Endothelial cell (in vitro differentiated cells): ENCODE data around the gene BGN. TPM values are rescaled to one million over a fixed set of nuclear protein-coding genes. Genes with fewer than 3 reads are reported as not detected.
A peak's percentile ranks its signal among the peaks of the same experiment; 100 is the strongest.

Experiments
- DNase-seq: peaks from one replicate; pipeline ENCODE4 v3.0.0; 2021; ENCODE audit warnings: low spot score
- H3K27ac Mint-ChIP-seq: one replicate; pipeline ENCODE4 v1.8.0; 2021; ENCODE audit warnings: mixed read lengths, inconsistent platforms; ENCODE audit not compliant: unreplicated experiment
- H3K27me3 Mint-ChIP-seq: one replicate; pipeline ENCODE4 v1.8.0; 2021; ENCODE audit warnings: mild to moderate bottlenecking, moderate library complexity, mixed read lengths, inconsistent platforms; ENCODE audit not compliant: unreplicated experiment
- H3K36me3 Mint-ChIP-seq: one replicate; pipeline ENCODE4 v1.8.0; 2021; ENCODE audit warnings: mild to moderate bottlenecking, low read depth, mixed read lengths, inconsistent platforms; ENCODE audit not compliant: unreplicated experiment
- H3K4me1 Mint-ChIP-seq: one replicate; pipeline ENCODE4 v1.8.0; 2021; ENCODE audit warnings: mild to moderate bottlenecking, mixed read lengths, inconsistent platforms; ENCODE audit not compliant: unreplicated experiment
- H3K4me3 Mint-ChIP-seq: one replicate; pipeline ENCODE4 v1.8.0; 2021; ENCODE audit warnings: mild to moderate bottlenecking, mixed read lengths, inconsistent platforms; ENCODE audit not compliant: unreplicated experiment
- H3K9me3 Mint-ChIP-seq: one replicate; pipeline ENCODE4 v1.8.0; 2021; ENCODE audit warnings: mixed read lengths, inconsistent platforms; ENCODE audit not compliant: unreplicated experiment
- total RNA-seq: library from RNA; stranded (reverse); fragmentation: NEBNext Ultra II Directional; extraction: Animal tissue kit (Norgen Biotek cat#: 25700); gene quantifications from one replicate; pipeline ENCODE4 v1.2.1, GENCODE V29; 2021; ENCODE audit not compliant: unreplicated experiment
- TF ChIP-seq, protein P1 (sequence below): fragments of 200-600 bp; sonication (generic); IDR thresholded peaks from one replicate; pipeline ENCODE4 v1.5.0; 2021; ENCODE audit warnings: antibody characterized with exemption; ENCODE audit not compliant: unreplicated experiment

BGN gene
- total RNA-seq, 1 donor from 2014 or later: 393 TPM

DNA sequence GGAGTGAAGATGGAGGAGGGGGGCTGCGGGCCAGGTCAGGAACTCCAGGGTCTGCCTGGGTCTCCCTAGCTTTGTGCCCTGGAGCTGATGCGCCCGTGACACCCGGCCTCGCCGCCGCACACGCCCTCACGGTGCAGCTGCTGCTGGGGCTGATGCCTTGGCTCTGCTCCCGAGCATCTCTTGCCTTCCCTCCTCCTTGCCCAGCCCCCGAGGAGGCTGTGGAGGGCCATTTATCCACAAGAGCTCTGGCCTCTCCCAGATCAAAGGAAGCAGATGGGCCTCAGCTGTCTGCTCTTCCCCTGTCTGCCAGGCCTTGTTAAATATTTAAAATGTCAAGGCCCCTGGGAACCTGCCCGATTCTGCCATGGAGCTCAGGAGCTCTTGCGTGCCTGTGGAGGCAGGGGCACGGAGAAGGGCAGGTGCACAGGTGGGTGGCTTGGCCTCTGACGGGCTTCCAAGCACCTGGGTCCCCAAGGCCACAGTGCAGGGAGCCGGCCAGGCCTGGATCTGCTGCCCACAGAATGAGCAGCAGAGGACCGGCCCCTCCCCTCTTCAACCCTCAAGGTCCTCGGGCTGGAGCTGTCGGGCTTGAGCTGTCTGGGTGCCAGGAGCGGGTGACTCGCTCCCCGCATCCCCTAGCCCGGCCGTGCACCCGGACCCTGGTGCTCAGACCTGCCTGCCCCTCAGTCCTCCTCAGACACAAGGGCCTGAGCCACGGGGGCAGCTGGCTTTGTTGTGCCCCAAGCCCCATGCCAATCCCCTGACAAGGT lies 42.9 kb downstream of the BGN start:
- Mint-ChIP-seq H3K4me3 (no peak overlapping the region), H3K4me1 (no peaks in the 10 kb centered on the region), H3K36me3 (no peaks in the 10 kb centered on the region), H3K27me3 (peaks cover 8% of the 10 kb centered on the region), H3K9me3 (no peaks in the 10 kb centered on the region), H3K27ac (no peak overlapping the region)
- DNase-seq: no peak
- TF ChIP-seq, protein P1, sequence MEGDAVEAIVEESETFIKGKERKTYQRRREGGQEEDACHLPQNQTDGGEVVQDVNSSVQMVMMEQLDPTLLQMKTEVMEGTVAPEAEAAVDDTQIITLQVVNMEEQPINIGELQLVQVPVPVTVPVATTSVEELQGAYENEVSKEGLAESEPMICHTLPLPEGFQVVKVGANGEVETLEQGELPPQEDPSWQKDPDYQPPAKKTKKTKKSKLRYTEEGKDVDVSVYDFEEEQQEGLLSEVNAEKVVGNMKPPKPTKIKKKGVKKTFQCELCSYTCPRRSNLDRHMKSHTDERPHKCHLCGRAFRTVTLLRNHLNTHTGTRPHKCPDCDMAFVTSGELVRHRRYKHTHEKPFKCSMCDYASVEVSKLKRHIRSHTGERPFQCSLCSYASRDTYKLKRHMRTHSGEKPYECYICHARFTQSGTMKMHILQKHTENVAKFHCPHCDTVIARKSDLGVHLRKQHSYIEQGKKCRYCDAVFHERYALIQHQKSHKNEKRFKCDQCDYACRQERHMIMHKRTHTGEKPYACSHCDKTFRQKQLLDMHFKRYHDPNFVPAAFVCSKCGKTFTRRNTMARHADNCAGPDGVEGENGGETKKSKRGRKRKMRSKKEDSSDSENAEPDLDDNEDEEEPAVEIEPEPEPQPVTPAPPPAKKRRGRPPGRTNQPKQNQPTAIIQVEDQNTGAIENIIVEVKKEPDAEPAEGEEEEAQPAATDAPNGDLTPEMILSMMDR: no peak

DNA sequence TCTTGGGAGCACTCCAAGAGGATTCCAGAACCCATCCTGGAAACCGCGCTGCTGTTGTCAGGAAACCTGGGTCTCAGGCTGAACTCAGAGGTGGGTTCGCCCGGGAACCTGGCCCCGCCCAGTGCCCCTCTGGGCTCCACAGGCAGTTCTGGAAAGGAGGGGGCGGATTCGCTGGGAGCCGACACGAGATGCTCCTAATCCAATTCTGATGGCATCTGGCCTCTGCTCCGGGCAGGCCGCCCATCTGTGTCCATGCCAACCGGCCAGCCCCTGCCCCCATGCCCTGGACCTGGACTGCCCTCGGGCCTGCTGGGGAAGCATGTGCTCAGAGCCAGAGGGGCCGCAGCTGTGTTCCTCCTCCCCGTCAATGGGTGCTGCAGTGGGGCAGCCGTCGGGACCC lies 43.6 kb downstream of the BGN start:
- H3K27me3 Mint-ChIP-seq: peaks cover 6% of the 10 kb centered on the region
- no peak overlapping the region for H3K27ac Mint-ChIP-seq
- no peak overlapping the region for H3K4me3 Mint-ChIP-seq
- no peak for DNase-seq
- H3K4me1 Mint-ChIP-seq: no peaks in the 10 kb centered on the region
- H3K36me3 Mint-ChIP-seq: no peaks in the 10 kb centered on the region
- H3K9me3 Mint-ChIP-seq: no peaks in the 10 kb centered on the region
- TF ChIP-seq, protein P1: no peak

DNA sequence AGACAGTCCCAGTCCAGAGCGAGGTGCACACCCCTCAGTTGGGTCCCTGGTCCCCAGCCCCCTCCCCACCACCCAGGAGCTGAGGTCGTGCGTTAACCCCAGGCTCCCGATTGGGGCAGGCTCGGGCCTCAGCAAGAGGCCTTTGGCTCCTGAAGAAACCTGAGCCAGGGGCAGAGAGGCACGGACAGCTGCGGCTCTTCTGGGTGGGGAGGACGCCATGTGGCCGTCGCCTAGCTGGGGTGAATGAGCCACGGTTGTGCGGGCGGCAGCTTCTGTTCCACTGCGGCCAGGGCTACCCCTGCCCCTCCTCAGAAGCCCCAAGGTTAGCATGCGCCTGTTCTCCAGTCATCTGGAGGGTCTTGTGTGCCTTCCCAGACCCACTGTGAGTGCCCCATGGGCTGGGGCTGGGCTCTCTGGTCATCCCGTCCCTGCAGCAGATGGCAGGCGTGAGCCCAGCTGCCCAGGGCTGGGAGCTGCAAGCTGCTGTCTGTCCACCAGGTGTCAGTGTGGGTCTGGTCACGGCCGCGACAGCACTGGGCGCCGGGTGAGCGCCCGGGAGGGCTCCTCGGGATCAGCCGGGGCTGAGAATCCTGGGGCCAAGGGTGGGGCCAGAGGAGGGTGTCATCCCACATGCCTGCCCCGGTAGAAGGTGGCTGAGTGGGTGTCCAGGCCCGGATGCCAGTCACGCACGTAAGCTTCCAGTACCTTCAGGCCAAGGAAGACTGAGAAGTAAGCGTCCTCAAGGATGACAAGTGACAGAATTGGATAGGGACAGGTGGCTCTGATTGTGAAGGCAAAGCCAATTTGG lies 44.6 kb downstream of the BGN start:
- TF ChIP-seq, protein P1: peak; percentile 62
- Mint-ChIP-seq H3K27ac (no peak overlapping the region), H3K4me1 (no peaks in the 10 kb centered on the region), H3K27me3 (peaks cover 6% of the 10 kb centered on the region), H3K36me3 (no peaks in the 10 kb centered on the region), H3K9me3 (no peaks in the 10 kb centered on the region), H3K4me3 (no peak overlapping the region)
- peak; percentile 80 for DNase-seq

DNA sequence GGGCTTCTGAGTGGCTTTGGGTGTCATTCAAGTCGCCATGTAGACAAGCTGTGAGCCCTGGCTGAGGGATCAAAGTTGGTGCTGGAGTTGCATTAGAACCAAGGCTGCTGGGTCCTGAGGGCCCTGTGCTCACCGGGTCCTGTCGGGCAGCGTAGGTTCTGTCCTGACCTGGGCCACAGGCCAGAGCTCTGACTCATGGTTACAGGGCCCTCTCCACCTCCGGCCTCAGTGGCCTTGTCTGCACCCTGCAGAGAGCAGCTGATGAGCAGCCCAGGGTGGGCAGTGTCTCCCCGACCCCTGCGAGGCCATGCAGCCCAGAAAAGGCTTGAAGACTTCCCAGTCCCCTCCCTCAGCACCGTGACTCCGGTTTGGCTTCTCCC lies 45.2 kb downstream of the BGN start:
- H3K27me3 Mint-ChIP-seq: peaks cover 6% of the 10 kb centered on the region
- H3K9me3 Mint-ChIP-seq: no peaks in the 10 kb centered on the region
- no peaks in the 10 kb centered on the region for H3K36me3 Mint-ChIP-seq
- DNase-seq: no peak
- H3K4me3 Mint-ChIP-seq: no peak overlapping the region
- H3K4me1 Mint-ChIP-seq: no peaks in the 10 kb centered on the region
- H3K27ac Mint-ChIP-seq: no peak overlapping the region
- TF ChIP-seq, protein P1: no peak

DNA sequence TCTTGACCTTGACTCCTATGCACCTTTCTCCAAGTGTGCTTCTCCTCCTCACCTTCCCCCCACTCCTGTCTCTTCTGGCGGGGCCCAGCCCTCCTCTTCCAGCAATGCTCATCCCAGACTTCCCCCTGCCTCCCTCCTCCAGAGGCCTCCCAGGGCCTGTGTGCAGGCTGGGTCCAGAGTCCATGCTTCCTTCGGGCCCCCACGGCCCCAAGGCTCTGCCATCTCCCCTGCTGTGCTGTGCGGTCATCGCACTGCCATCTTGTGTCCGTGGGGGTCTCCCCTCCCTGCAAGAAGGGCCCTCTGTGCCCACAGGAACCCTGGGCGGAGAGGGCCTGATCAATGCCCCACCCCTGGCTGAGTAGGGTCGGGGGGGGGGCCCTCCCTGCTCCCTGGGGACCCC lies 49.9 kb downstream of the BGN start:
- no peaks in the 10 kb centered on the region for H3K4me1 Mint-ChIP-seq
- TF ChIP-seq, protein P1: no peak
- no peak overlapping the region for H3K4me3 Mint-ChIP-seq
- H3K27me3 Mint-ChIP-seq: peaks cover 4% of the 10 kb centered on the region
- no peaks in the 10 kb centered on the region for H3K9me3 Mint-ChIP-seq
- no peak for DNase-seq
- H3K36me3 Mint-ChIP-seq: no peaks in the 10 kb centered on the region
- no peak overlapping the region for H3K27ac Mint-ChIP-seq
